ENCODE data around the gene IRF3.

GRCh38 chr19:49700563-49700962 is 34.9 kb upstream of the IRF3 start:
- no peak for TF ChIP-seq POLR2AphosphoS5 (IDR thresholded peaks at IDR 0.05)
- TF ChIP-seq CTCF (IDR thresholded peaks at IDR 0.05): no peak

Data from sigmoid colon (tissue), 4 donors.